T-cell (primary cell): ENCODE measurements around the gene MCM8. TPM values are rescaled to one million over a fixed set of nuclear protein-coding genes. Genes with fewer than 3 reads are reported as not detected.

ENCODE experiments used
- ATAC-seq, 4 experiments: fragments of 200-7000 bp in 3 of 4; fragments of 150-1000 bp in 1 of 4; cut with Tn5 transposase; replicated peaks in 1 of 4; 1 replicate in 3 of 4; 2 replicates in 1 of 4; pipeline ENCODE4 v1.10.0; 2021; ENCODE audit warnings: moderate library complexity in 3 of 4, mild to moderate bottlenecking in 2 of 4, moderate number of reproducible peaks in 1 of 4
- CTCF ChIA-PET, 2 donors: fragments of 300-600 bp; sonication (Branson Sonifier 250); formaldehyde crosslinking; loops; one replicate each; lab custom pipeline; 2022; ENCODE audit warnings: antibody characterized with exemption in 2 of 2; lab: Charles Lee
- POLR2A ChIA-PET, 2 donors: fragments of 300-600 bp; sonication (Branson Sonifier 250); formaldehyde crosslinking; loops; one replicate each; lab custom pipeline; 2022; ENCODE audit warnings: antibody characterized with exemption in 2 of 2; lab: Charles Lee
- DNase-seq, 35 experiments: peaks; one replicate each; pipeline versions ENCODE4 v3.0.0 to v3.0.0-alpha.2; 2013 to 2023
- H3K27ac ChIP-seq: one replicate; pipeline ENCODE4 v1.5.1; 2013; ENCODE audit warnings: low read length
- H3K27me3 ChIP-seq, 2 experiments: replicated peaks in 1 of 2; 1 replicate in 1 of 2; 2 replicates in 1 of 2; pipeline versions ENCODE4 v1.6.1 to v1.7.0; 2013; ENCODE audit warnings: low read length in 1 of 2, mixed read lengths in 1 of 2; ENCODE audit not compliant: control insufficient read depth in 2 of 2, insufficient read depth in 2 of 2; ENCODE audit errors: extremely low read depth in 1 of 2
- H3K36me3 ChIP-seq, 2 donors: 1 replicate in 1 of 2; 2 replicates in 1 of 2; pipeline versions ENCODE4 v1.6.1 to v1.7.0; 2013; ENCODE audit warnings: low read length in 1 of 2; ENCODE audit not compliant: control insufficient read depth in 2 of 2, insufficient read depth in 1 of 2; ENCODE audit errors: extremely low read depth in 1 of 2
- H3K4me1 ChIP-seq, 2 experiments: 1 replicate in 1 of 2; 2 replicates in 1 of 2; pipeline versions ENCODE4 v1.6.1 to v1.7.0; 2013; ENCODE audit warnings: low read length in 2 of 2, mixed read lengths in 1 of 2; ENCODE audit not compliant: insufficient read depth in 2 of 2, control insufficient read depth in 1 of 2; ENCODE audit errors: extremely low read depth in 1 of 2
- H3K4me3 ChIP-seq, 2 donors: 1 replicate in 1 of 2; 2 replicates in 1 of 2; pipeline versions ENCODE4 v1.5.1 to v1.7.0; 2013; ENCODE audit warnings: mild to moderate bottlenecking in 2 of 2, low read length in 1 of 2, moderate library complexity in 1 of 2; ENCODE audit not compliant: control insufficient read depth in 1 of 2; ENCODE audit errors: extremely low read depth in 1 of 2
- H3K9me3 ChIP-seq: 2 replicates; pipeline ENCODE4 v1.7.0; 2013
- H3K27ac Mint-ChIP-seq, 2 donors: one replicate each; pipeline ENCODE4 v1.8.0; 2020 to 2021; ENCODE audit warnings: mild to moderate bottlenecking in 2 of 2, mixed read lengths in 2 of 2
- H3K27me3 Mint-ChIP-seq, 2 donors: one replicate each; pipeline ENCODE4 v1.8.0; 2021 to 2022; ENCODE audit warnings: mixed read lengths in 2 of 2
- H3K36me3 Mint-ChIP-seq: one replicate; pipeline ENCODE4 v1.8.0; 2021; ENCODE audit warnings: mixed read lengths
- H3K4me1 Mint-ChIP-seq, 3 donors: one replicate each; pipeline ENCODE4 v1.8.0; 2020 to 2022; ENCODE audit warnings: mixed read lengths in 3 of 3, mild to moderate bottlenecking in 1 of 3
- H3K4me3 Mint-ChIP-seq, 3 donors: one replicate each; pipeline ENCODE4 v1.8.0; 2020 to 2022; ENCODE audit warnings: mild to moderate bottlenecking in 3 of 3, mixed read lengths in 3 of 3, moderate library complexity in 3 of 3
- H3K9me3 Mint-ChIP-seq, 3 donors: one replicate each; pipeline ENCODE4 v1.8.0; 2020 to 2022; ENCODE audit warnings: mixed read lengths in 3 of 3
- WGBS: methylation state at CpG from one replicate; pipeline ENCODE4 v1.1.5; 2013; ENCODE audit warnings: missing lambda C conversion rate; ENCODE audit not compliant: insufficient coverage; 5-methylcytosine and 5-hydroxymethylcytosine counted together
- total RNA-seq, 35 experiments: library from RNA in 6 of 35; stranded (reverse) in 6 of 35; fragments of 120-200 nt in 1 of 35; gene quantifications; one replicate each; pipeline versions ENCODE4 v1.2.1 to v1.2.4 and lab custom pipeline; 2013 to 2026

The MCM8 gene
- total RNA-seq, 5 donors from 2014 or later (not counting 1 experiment from before 2014, with no cell fraction given) = 4.4 to 8.3 (median 7.3) TPM

GRCh38 chr20:6037082-6037481 lies 86.6 kb downstream of the MCM8 start:
- Mint-ChIP-seq H3K4me3 (no peak overlapping the region), H3K27ac (no peak overlapping the region), H3K27me3 (no peaks in the 10 kb centered on the region), H3K9me3 (no peaks in the 10 kb centered on the region), H3K4me1 (peaks cover 3 to 7% (median 4%) of the 10 kb centered on the region in 3 donors), H3K36me3 (peaks cover 64% of the 10 kb centered on the region)
- Histone ChIP-seq H3K36me3 (peaks cover 16 to 69% of the 10 kb centered on the region in 2 donors), H3K27ac (no peak overlapping the region), H3K4me1 (no peaks in the 10 kb centered on the region), H3K4me3 (no peak overlapping the region), H3K9me3 (no peaks in the 10 kb centered on the region), H3K27me3 (no peaks in the 10 kb centered on the region)
- WGBS = no CpG with 5 or more reads among the region's 1 CpG
- ATAC-seq = no peak
- DNase-seq = no peak
- CTCF ChIA-PET = no interaction called here
- POLR2A ChIA-PET = no interaction called here

- Mint-ChIP-seq H3K4me1 (peaks cover 3 to 7% (median 4%) of the 10 kb centered on the region in 3 donors), H3K9me3 (no peaks in the 10 kb centered on the region), H3K4me3 (no peak overlapping the region), H3K36me3 (peaks cover 66% of the 10 kb centered on the region), H3K27me3 (no peaks in the 10 kb centered on the region), H3K27ac (no peak overlapping the region)
- H3K27ac ChIP-seq = no peak overlapping the region
- 96% methylated on average over 3 of the region's 3 CpGs for WGBS
- no peaks in the 10 kb centered on the region for H3K27me3 ChIP-seq
- no peaks in the 10 kb centered on the region for H3K9me3 ChIP-seq
- H3K4me3 ChIP-seq = no peak overlapping the region
- ATAC-seq (no peak), DNase-seq (no peak)
- ChIA-PET POLR2A (no interaction called here), CTCF (no interaction called here)
- no peaks in the 10 kb centered on the region for H3K4me1 ChIP-seq
- H3K36me3 ChIP-seq = peaks cover 18 to 66% of the 10 kb centered on the region in 2 donors
Measured at GRCh38 chr20:6038256-6038655, 87.8 kb downstream of the MCM8 start.

- CTCF ChIA-PET = interaction anchor here (0.6 to 0.7 kb wide), 2 partner anchors 197 to 457 kb away, joined by 3 read pairs; no protein-coding TSS in a partner anchor
Measured at GRCh38 chr20:6039766-6040165, 89.3 kb downstream of the MCM8 start.

GRCh38 chr20:6040540-6040939 lies 90.1 kb downstream of the MCM8 start:
- H3K36me3 Mint-ChIP-seq = peaks cover 53% of the 10 kb centered on the region
- H3K27ac Mint-ChIP-seq = no peak overlapping the region
- Histone ChIP-seq H3K9me3 (no peaks in the 10 kb centered on the region), H3K4me1 (no peaks in the 10 kb centered on the region), H3K27ac (no peak overlapping the region), H3K36me3 (peaks cover 14 to 50% of the 10 kb centered on the region in 2 donors), H3K4me3 (no peak overlapping the region), H3K27me3 (no peaks in the 10 kb centered on the region)
- WGBS = 100% methylated on average over 4 of the region's 8 CpGs
- CTCF ChIA-PET = no interaction called here
- no peak overlapping the region for H3K4me3 Mint-ChIP-seq
- POLR2A ChIA-PET = no interaction called here
- ATAC-seq (no peak), DNase-seq (no peak)
- H3K9me3 Mint-ChIP-seq = no peaks in the 10 kb centered on the region
- no peaks in the 10 kb centered on the region for H3K27me3 Mint-ChIP-seq
- H3K4me1 Mint-ChIP-seq = no peaks in the 10 kb centered on the region

More at GRCh38 chr20:6039766-6040165, 89.3 kb downstream of the MCM8 start:
- POLR2A ChIA-PET = interaction anchor here in 1 of 2 donors (0.7 kb wide), 1 partner anchor 14 kb away, joined by 4 read pairs; no protein-coding TSS in a partner anchor
- H3K4me1 Mint-ChIP-seq = peaks cover 0 to 2% (median under 1%) of the 10 kb centered on the region in 3 donors
- no peak overlapping the region for H3K27ac Mint-ChIP-seq
- Histone ChIP-seq H3K27me3 (no peaks in the 10 kb centered on the region), H3K4me1 (no peaks in the 10 kb centered on the region), H3K4me3 (no peak overlapping the region), H3K36me3 (peaks cover 14 to 56% of the 10 kb centered on the region in 2 donors), H3K27ac (no peak overlapping the region), H3K9me3 (no peaks in the 10 kb centered on the region)
- H3K4me3 Mint-ChIP-seq = no peak overlapping the region
- H3K36me3 Mint-ChIP-seq = peaks cover 57% of the 10 kb centered on the region
- no peaks in the 10 kb centered on the region for H3K27me3 Mint-ChIP-seq
- no peak for ATAC-seq
- 92% methylated on average over 2 of the region's 5 CpGs for WGBS
- no peak for DNase-seq
- H3K9me3 Mint-ChIP-seq = no peaks in the 10 kb centered on the region

GRCh38 chr20:6040958-6041807 lies 90.7 kb downstream of the MCM8 start:
- Histone ChIP-seq H3K27me3 (no peaks in the 10 kb centered on the region), H3K4me3 (no peak overlapping the region), H3K9me3 (no peaks in the 10 kb centered on the region), H3K4me1 (no peaks in the 10 kb centered on the region), H3K27ac (no peak overlapping the region), H3K36me3 (peaks cover 14 to 46% of the 10 kb centered on the region in 2 donors)
- Mint-ChIP-seq H3K4me3 (no peak overlapping the region), H3K27me3 (no peaks in the 10 kb centered on the region), H3K27ac (no peak overlapping the region), H3K36me3 (peaks cover 51% of the 10 kb centered on the region), H3K4me1 (no peaks in the 10 kb centered on the region), H3K9me3 (no peaks in the 10 kb centered on the region)
- WGBS = 97% methylated on average over 54 of the region's 67 CpGs
- CTCF ChIA-PET = no interaction called here
- no peak for ATAC-seq
- DNase-seq = no peak
- POLR2A ChIA-PET = no interaction called here

GRCh38 chr20:6041808-6042265 lies 91.4 kb downstream of the MCM8 start:
- CTCF ChIA-PET = no interaction called here

More at GRCh38 chr20:6041808-6042265, 91.4 kb downstream of the MCM8 start:
- H3K36me3 Mint-ChIP-seq = peaks cover 48% of the 10 kb centered on the region
- H3K27me3 Mint-ChIP-seq = no peaks in the 10 kb centered on the region
- Histone ChIP-seq H3K9me3 (no peaks in the 10 kb centered on the region), H3K27me3 (no peaks in the 10 kb centered on the region), H3K4me1 (no peaks in the 10 kb centered on the region), H3K36me3 (peaks cover 11 to 40% of the 10 kb centered on the region in 2 donors), H3K27ac (no peak overlapping the region), H3K4me3 (no peak overlapping the region)
- no peak overlapping the region for H3K4me3 Mint-ChIP-seq
- ATAC-seq (no peak), DNase-seq (no peak)
- no peaks in the 10 kb centered on the region for H3K9me3 Mint-ChIP-seq
- 96% methylated on average over 26 of the region's 26 CpGs for WGBS
- H3K4me1 Mint-ChIP-seq = no peaks in the 10 kb centered on the region
- no peak overlapping the region for H3K27ac Mint-ChIP-seq
- POLR2A ChIA-PET = no interaction called here
